Measurements from ENCODE around the gene TWF2.

- TF ChIP-seq, protein P1, sequence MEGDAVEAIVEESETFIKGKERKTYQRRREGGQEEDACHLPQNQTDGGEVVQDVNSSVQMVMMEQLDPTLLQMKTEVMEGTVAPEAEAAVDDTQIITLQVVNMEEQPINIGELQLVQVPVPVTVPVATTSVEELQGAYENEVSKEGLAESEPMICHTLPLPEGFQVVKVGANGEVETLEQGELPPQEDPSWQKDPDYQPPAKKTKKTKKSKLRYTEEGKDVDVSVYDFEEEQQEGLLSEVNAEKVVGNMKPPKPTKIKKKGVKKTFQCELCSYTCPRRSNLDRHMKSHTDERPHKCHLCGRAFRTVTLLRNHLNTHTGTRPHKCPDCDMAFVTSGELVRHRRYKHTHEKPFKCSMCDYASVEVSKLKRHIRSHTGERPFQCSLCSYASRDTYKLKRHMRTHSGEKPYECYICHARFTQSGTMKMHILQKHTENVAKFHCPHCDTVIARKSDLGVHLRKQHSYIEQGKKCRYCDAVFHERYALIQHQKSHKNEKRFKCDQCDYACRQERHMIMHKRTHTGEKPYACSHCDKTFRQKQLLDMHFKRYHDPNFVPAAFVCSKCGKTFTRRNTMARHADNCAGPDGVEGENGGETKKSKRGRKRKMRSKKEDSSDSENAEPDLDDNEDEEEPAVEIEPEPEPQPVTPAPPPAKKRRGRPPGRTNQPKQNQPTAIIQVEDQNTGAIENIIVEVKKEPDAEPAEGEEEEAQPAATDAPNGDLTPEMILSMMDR (IDR thresholded peaks at IDR 0.05): no peak
- TF ChIP-seq POLR2A (IDR thresholded peaks at IDR 0.05): no peak
Measured at GRCh38 chr3:52198643-52199608, 40.0 kb downstream of the TWF2 start.
